Measurements from ENCODE around the gene PPP1CA. TPM values are rescaled to one million over a fixed set of nuclear protein-coding genes. Genes with fewer than 3 reads are reported as not detected.

The PPP1CA gene
- total and polyA plus RNA-seq, 11 donors = 90.3 to 207 (median 105) TPM

- TF ChIP-seq CTCF (IDR thresholded peaks at IDR 0.05) = no peak
- TF ChIP-seq POLR2A (IDR thresholded peaks at IDR 0.05) = no peak
- Histone ChIP-seq H3K36me3 (no peaks in the 10 kb centered on the region), H3K4me3 (no peak overlapping the region), H3K27ac (peak overlapping the region in 1 of 12 donors; percentile 69), H3K9me3 (no peaks in the 10 kb centered on the region), H3K4me1 (peaks cover 0 to 20% (median 5%) of the 10 kb centered on the region in 12 donors), H3K27me3 (no peaks in the 10 kb centered on the region)
- ATAC-seq (no peak), DNase-seq (no peak)
- intact Hi-C loops (cut with DNase I) = loop anchor here in 7 of 10 donors (1.0 to 5.0 kb wide), 5 partner anchors 24 to 299 kb away; partner anchors contain the start of gene GRK2 (in 1 of the 7)
- WGBS, 4 donors = 82 to 85% (median 82%) methylated on average over 13 of the region's 13 CpGs
These were observed 20.2 kb downstream of the PPP1CA start for GRCh38 chr11:67381244-67381972.

- 80 to 83% (median 82%) methylated on average over 18 to 23 of the region's 23 CpGs for WGBS, 4 donors
- ATAC-seq (no peak), DNase-seq (no peak)
- TF ChIP-seq POLR2A (IDR thresholded peaks at IDR 0.05) = no peak
- TF ChIP-seq CTCF (IDR thresholded peaks at IDR 0.05) = no peak
- no peak overlapping the region for H3K4me3 ChIP-seq
- intact Hi-C loops (cut with DNase I) = loop anchor here in 7 of 10 donors (5.0 kb wide), 4 partner anchors 32 to 297 kb away; partner anchors contain the start of gene GRK2 (in 1 of the 7)
- H3K27ac ChIP-seq = no peak overlapping the region
- peaks cover 0 to 6% (median 0%) of the 10 kb centered on the region in 9 donors for H3K27me3 ChIP-seq
- peaks cover 0 to 31% (median 5%) of the 10 kb centered on the region in 12 donors for H3K4me1 ChIP-seq
- no peaks in the 10 kb centered on the region for H3K36me3 ChIP-seq
- H3K9me3 ChIP-seq = no peaks in the 10 kb centered on the region
These were observed 22.3 kb downstream of the PPP1CA start for GRCh38 chr11:67379061-67380058.

- TF ChIP-seq CTCF (IDR thresholded peaks at IDR 0.05) = no peak
- no peak for TF ChIP-seq POLR2A (IDR thresholded peaks at IDR 0.05)
- no peaks in the 10 kb centered on the region for H3K9me3 ChIP-seq
- peaks cover 0 to 38% (median 12%) of the 10 kb centered on the region in 12 donors for H3K4me1 ChIP-seq
- H3K36me3 ChIP-seq = no peaks in the 10 kb centered on the region
- no peak for ATAC-seq
- WGBS, 4 donors = 92 to 100% (median 94%) methylated on average over 2 to 4 of the region's 4 CpGs
- H3K27me3 ChIP-seq = peaks cover 0 to 6% (median 0%) of the 10 kb centered on the region in 9 donors
- no peak for DNase-seq
- intact Hi-C loops (cut with DNase I) = no loop called here
- no peak overlapping the region for H3K27ac ChIP-seq
- H3K4me3 ChIP-seq = no peak overlapping the region
These were observed 23.1 kb downstream of the PPP1CA start for GRCh38 chr11:67378544-67378943.
